ENCODE results near the gene NXPE2.

- no peak for TF ChIP-seq POLR2AphosphoS2 (conservative IDR thresholded peaks at IDR 0.05; ENCODE audit: low read length)
- TF ChIP-seq CTCF (IDR thresholded peaks at IDR 0.05) = no peak
- no peak for TF ChIP-seq POLR2A (IDR thresholded peaks at IDR 0.05; ENCODE audit: low read length)
- TF ChIP-seq EP300 (IDR thresholded peaks at IDR 0.05) = no peak
- no peak for TF ChIP-seq FOSL2 (IDR thresholded peaks at IDR 0.05)
- no peak for TF ChIP-seq FOSL2 (CRISPR knock-in tag; IDR thresholded peaks at IDR 0.05)
- no peak for TF ChIP-seq USF2 (IDR thresholded peaks at IDR 0.05)
- no peak for TF ChIP-seq KDM5A (IDR thresholded peaks at IDR 0.05)
- TF ChIP-seq CHD4 (IDR thresholded peaks at IDR 0.05; ENCODE audit: borderline replicate concordance) = no peak
- TF ChIP-seq TP53 (CRISPR knock-in tag; IDR thresholded peaks at IDR 0.05) = no peak
- TF ChIP-seq RNF2 (IDR thresholded peaks at IDR 0.05; ENCODE audit: borderline replicate concordance, low read depth) = no peak
- no peak for TF ChIP-seq MAZ (IDR thresholded peaks at IDR 0.05; ENCODE audit: borderline replicate concordance, low read depth, low read length)
- no peak for TF ChIP-seq NPAS2 (CRISPR knock-in tag; IDR thresholded peaks at IDR 0.05; ENCODE audit: borderline replicate concordance)
- no peak for TF ChIP-seq ESRRA (IDR thresholded peaks at IDR 0.05; ENCODE audit: borderline replicate concordance, low read length)
Observed at GRCh38 chr11:114651145-114651718, 27.1 kb upstream of the NXPE2 start.

Data from A549 (cell line).